Lung (tissue), 12 donors: Measurements from ENCODE around the gene ITPRID1. TPM values are rescaled to one million over a fixed set of nuclear protein-coding genes. Genes with fewer than 3 reads are reported as not detected.
A peak's percentile ranks its signal among the peaks of the same experiment; 100 is the strongest.

ENCODE experiments used
- ATAC-seq: fragments of 200-7000 bp; cut with Tn5 transposase; one replicate; pipeline ENCODE4 v1.9.1; 2020; ENCODE audit warnings: moderate number of reproducible peaks; ENCODE audit not compliant: insufficient read depth, low FRiP score
- DNase-seq, 3 donors: peaks; one replicate each; pipeline ENCODE4 v3.0.0-alpha.2; 2013 to 2017
- H3K27ac ChIP-seq, 2 donors: one replicate each; pipeline ENCODE4 v1.5.1; 2013; ENCODE audit warnings: mild to moderate bottlenecking in 2 of 2, moderate library complexity in 2 of 2, control low read depth in 1 of 2, inconsistent platforms in 1 of 2, low read depth in 1 of 2, low read length in 1 of 2
- H3K27me3 ChIP-seq, 3 donors: one replicate each; pipeline ENCODE4 v1.5.1; 2013; ENCODE audit warnings: low read length in 2 of 3; ENCODE audit not compliant: control insufficient read depth in 3 of 3, insufficient read depth in 3 of 3
- H3K36me3 ChIP-seq, 4 donors: one replicate each; pipeline ENCODE4 v1.5.1; 2013; ENCODE audit warnings: low read length in 4 of 4, mild to moderate bottlenecking in 1 of 4, moderate library complexity in 1 of 4; ENCODE audit not compliant: control insufficient read depth in 4 of 4, insufficient read depth in 4 of 4
- H3K4me1 ChIP-seq, 5 donors: one replicate each; pipeline ENCODE4 v1.5.1; 2013; ENCODE audit warnings: low read length in 5 of 5, mild to moderate bottlenecking in 2 of 5, moderate library complexity in 1 of 5; ENCODE audit not compliant: control insufficient read depth in 5 of 5, insufficient read depth in 5 of 5
- H3K4me3 ChIP-seq: one replicate; pipeline ENCODE4 v1.5.1; 2013; ENCODE audit warnings: mild to moderate bottlenecking, control low read depth, moderate library complexity
- H3K9ac ChIP-seq, 2 donors: one replicate each; pipeline ENCODE4 v1.5.1; 2013; ENCODE audit warnings: low read length in 2 of 2, control low read depth in 1 of 2; ENCODE audit not compliant: insufficient read depth in 1 of 2
- H3K9me3 ChIP-seq, 4 donors: one replicate each; pipeline ENCODE4 v1.5.1; 2013; ENCODE audit warnings: low read length in 3 of 4, mild to moderate bottlenecking in 1 of 4, moderate library complexity in 1 of 4; ENCODE audit not compliant: control insufficient read depth in 4 of 4, insufficient read depth in 3 of 4
- CTCF ChIP-seq: IDR thresholded peaks from 2 replicates; pipeline ENCODE4 v1.5.1; 2012; ENCODE audit warnings: mild to moderate bottlenecking; ENCODE audit errors: control extremely low read depth, extremely low read depth
- WGBS, 2 donors: extraction: QIAGEN DNeasy Blood & Tissue Kit; methylation state at CpG; one replicate each; pipeline ENCODE4 v1.1.7; 2013; 5-methylcytosine and 5-hydroxymethylcytosine counted together
- polyA plus RNA-seq, 2 donors: library from polyadenylated mRNA; stranded (reverse); fragments of 200-250 nt; gene quantifications; one replicate each; pipeline ENCODE4 v1.2.1, GENCODE V29; 2013
- total RNA-seq, 2 donors: library from RNA; depleted of rRNA in 1 of 2; stranded (reverse); fragments of >200 nt in 1 of 2; gene quantifications; one replicate each; pipeline ENCODE4 v1.2.1, GENCODE V29; 2014 to 2021
- donor health status: control.
- donor health status: control.
- donor health status: Bipolar disorder and iron deficiency.
- donor health status: healthy.
- donor health status: DM: yes; HTN: yes; CAD: no.

Gene ITPRID1
- total and polyA plus RNA-seq, 4 donors: 0.03 to 2.4 (median 0.28) TPM

DNA sequence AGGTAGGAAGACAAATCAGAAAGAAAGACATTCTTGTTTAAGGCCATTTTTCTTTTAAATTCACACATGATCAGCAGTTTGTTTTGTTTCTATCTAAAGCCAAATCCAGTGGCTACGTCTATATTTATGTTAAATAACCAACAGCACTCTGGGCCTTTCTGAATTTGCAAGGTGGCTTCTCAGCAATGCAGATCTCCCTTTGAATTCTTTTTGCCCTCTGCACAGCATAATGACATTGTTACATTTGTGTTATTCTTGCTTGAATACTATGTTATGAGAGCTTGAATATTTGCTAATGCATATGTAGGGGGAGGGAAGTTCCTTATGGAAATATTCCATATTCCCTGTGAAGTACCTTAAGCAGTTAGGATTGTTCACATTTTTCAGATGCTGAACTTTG is 99.7 kb downstream of the ITPRID1 start:
- Histone ChIP-seq H3K36me3 (no peaks in the 10 kb centered on the region), H3K27me3 (no peaks in the 10 kb centered on the region), H3K27ac (no peak overlapping the region), H3K4me1 (no peaks in the 10 kb centered on the region), H3K9me3 (no peaks in the 10 kb centered on the region), H3K9ac (no peak overlapping the region), H3K4me3 (no peak overlapping the region)
- WGBS, 2 donors: 84 to 90% methylated on average over 1 of the region's 1 CpG
- TF ChIP-seq CTCF: no peak
- ATAC-seq (no peak), DNase-seq (no peak)

DNA sequence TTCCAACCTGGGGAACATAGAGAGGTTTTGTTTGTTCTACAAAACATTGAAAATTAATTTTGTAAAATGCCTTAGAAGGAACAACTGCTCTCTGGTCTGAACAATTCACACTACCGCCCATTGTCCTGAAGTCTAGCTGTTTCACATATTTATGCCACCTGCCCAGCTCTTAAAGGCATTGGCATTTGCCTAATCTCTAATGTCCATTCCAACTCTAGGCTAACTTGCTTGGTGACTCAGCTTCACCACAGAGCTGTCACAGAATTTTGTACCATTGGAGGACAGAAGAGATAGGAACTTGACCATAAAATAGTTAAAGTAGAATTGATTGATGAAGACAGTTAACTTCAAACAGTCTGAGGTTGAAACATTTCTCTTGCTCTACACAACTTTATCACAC is 119.6 kb downstream of the ITPRID1 start:
- peak; percentile 34 for ATAC-seq
- Histone ChIP-seq H3K4me1 (peaks cover 0 to 4% (median 0%) of the 10 kb centered on the region in 5 donors), H3K9me3 (no peaks in the 10 kb centered on the region), H3K9ac (no peak overlapping the region), H3K36me3 (no peaks in the 10 kb centered on the region), H3K4me3 (no peak overlapping the region), H3K27ac (no peak overlapping the region), H3K27me3 (no peaks in the 10 kb centered on the region)
- 80 to 85% methylated on average over 1 of the region's 1 CpG for WGBS, 2 donors
- DNase-seq: peak in 1 of 3 donors; percentile 1
- TF ChIP-seq CTCF: no peak

DNA sequence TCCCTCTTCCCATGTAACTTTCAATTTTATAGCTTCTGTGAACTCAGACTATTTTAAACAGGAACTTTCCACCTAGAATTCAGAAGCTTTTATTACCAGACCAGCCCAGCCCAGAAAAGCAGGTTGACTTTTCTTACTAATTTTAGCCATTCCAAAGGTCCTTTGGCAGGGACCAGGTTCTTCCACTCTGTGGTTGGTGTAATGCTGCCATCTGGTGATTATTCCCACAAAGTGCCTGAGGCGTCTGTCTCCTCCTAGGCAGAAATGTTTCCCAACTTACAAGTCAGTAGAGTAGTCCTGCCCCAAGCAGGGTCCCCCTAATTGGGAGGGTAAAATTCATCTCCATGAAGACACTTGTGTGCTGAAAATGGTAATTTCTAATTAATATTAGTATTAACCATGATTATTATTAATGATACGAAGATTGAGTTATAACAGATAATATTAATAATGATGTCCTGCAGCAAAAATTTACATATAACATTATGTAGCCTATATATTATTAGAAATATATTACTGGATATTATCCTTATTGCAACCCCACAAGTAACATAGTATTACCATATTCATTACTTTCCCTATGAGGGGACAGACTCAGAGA is 120.1 kb downstream of the ITPRID1 start:
- Histone ChIP-seq H3K9me3 (no peaks in the 10 kb centered on the region), H3K36me3 (no peaks in the 10 kb centered on the region), H3K4me3 (no peak overlapping the region), H3K27me3 (no peaks in the 10 kb centered on the region), H3K4me1 (peaks cover 0 to 4% (median 0%) of the 10 kb centered on the region in 5 donors), H3K27ac (no peak overlapping the region), H3K9ac (no peak overlapping the region)
- DNase-seq (peak; percentile 74 to 89 (median 80)), ATAC-seq (peak; percentile 88)
- WGBS, 2 donors: 48 to 51% methylated on average over 2 of the region's 2 CpGs
- peak; percentile 35 for TF ChIP-seq CTCF

DNA sequence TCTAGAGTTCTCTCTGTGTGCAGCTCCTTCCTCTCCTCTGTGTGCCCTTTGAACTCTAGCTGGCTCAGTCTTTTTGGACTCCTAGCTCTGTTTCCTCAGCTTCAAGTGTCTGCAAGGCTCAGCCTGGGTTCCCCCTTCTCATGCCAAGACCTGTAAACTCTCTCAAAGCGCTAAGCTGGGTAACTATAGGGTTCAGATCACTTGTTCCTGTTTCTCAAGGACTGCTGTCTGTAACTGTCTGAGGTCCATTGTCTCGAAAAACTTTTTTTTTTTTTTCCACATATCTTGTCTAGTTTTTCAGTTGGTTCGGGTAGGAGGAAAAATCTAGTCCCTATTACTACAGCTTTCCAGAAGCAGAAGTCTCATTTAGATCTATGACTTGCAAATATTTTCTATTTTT is 126.5 kb downstream of the ITPRID1 start:
- no peaks in the 10 kb centered on the region for H3K27me3 ChIP-seq
- no peak overlapping the region for H3K27ac ChIP-seq
- no peak for TF ChIP-seq CTCF
- 61 to 66% methylated on average over 3 of the region's 3 CpGs for WGBS, 2 donors
- DNase-seq (peak in 1 of 3 donors; percentile 6), ATAC-seq (no peak)
- peaks cover 0 to 6% (median 0%) of the 10 kb centered on the region in 5 donors for H3K4me1 ChIP-seq
- no peaks in the 10 kb centered on the region for H3K9me3 ChIP-seq
- H3K4me3 ChIP-seq: no peak overlapping the region
- H3K9ac ChIP-seq: no peak overlapping the region
- no peaks in the 10 kb centered on the region for H3K36me3 ChIP-seq
